LHCN-M2 (cell line): Measurements from ENCODE around the gene RPL37. TPM values are rescaled to one million over a fixed set of nuclear protein-coding genes. Genes with fewer than 3 reads are reported as not detected.

Experiments
- total RNA-seq: library from RNA; depleted of rRNA; stranded (reverse); fragments of >200 nt; gene quantifications from 2 replicates; pipeline ENCODE4 v1.2.3, GENCODE V29; 2014; rRNA removed

RPL37 gene
- total RNA-seq, 1 experiment from 2014 or later = 50.4 TPM

Other genes with a start within 250 kb of the RPL37 start
- 51.9 and 62.8 TPM in 2 replicates for gene PTGER4, start 155.3 kb downstream of the RPL37 start, total RNA-seq
- gene TTC33, start 79.3 kb downstream of the RPL37 start, total RNA-seq = 13.7 and 14.6 TPM in 2 replicates
- 75.5 and 78.8 TPM in 2 replicates for gene PRKAA1, start 36.8 kb downstream of the RPL37 start, total RNA-seq
- 3.2 and 4.1 TPM in 2 replicates for gene CARD6, start 6.1 kb upstream of the RPL37 start, total RNA-seq
- not detected in 2 replicates for gene C7, start 74.3 kb upstream of the RPL37 start, total RNA-seq
- not detected in 2 replicates for gene MROH2B, start 236.1 kb upstream of the RPL37 start, total RNA-seq